ENCODE data around the gene DENND1A. TPM values are rescaled to one million over a fixed set of nuclear protein-coding genes. Genes with fewer than 3 reads are reported as not detected.
A peak's percentile ranks its signal among the peaks of the same experiment; 100 is the strongest.

Gene DENND1A
- total and polyA plus RNA-seq, 8 donors: 4.4 to 109 (median 21.4) TPM

- Histone ChIP-seq H3K4me1 (peaks cover 0 to 20% (median 8%) of the 10 kb centered on the region in 4 donors), H3K36me3 (no peaks in the 10 kb centered on the region), H3K9me3 (no peaks in the 10 kb centered on the region), H3K27me3 (no peaks in the 10 kb centered on the region), H3K4me3 (no peak overlapping the region), H3K27ac (no peak overlapping the region)
- 84 to 93% (median 91%) methylated on average over 4 of the region's 4 CpGs for WGBS, 5 donors
- DNase-seq: peak in 1 of 2 donors; percentile 40
- intact Hi-C loops (cut with DNase I; ENCODE audit: low total_unique reads): no loop called here
- no peak for TF ChIP-seq EP300 (IDR thresholded peaks at IDR 0.05)
- no peak for TF ChIP-seq POLR2AphosphoS5 (IDR thresholded peaks at IDR 0.05)
- no peak for TF ChIP-seq CTCF (IDR thresholded peaks at IDR 0.05)
- TF ChIP-seq POLR2A (IDR thresholded peaks at IDR 0.05): no peak
These were observed 180.2 kb downstream of the DENND1A start for GRCh38 chr9:123749580-123750202.

GRCh38 chr9:123746765-123747164 lies 183.2 kb downstream of the DENND1A start:
- TF ChIP-seq EP300 (IDR thresholded peaks at IDR 0.05): no peak
- no peak for TF ChIP-seq POLR2AphosphoS5 (IDR thresholded peaks at IDR 0.05)
- no peak for TF ChIP-seq CTCF (IDR thresholded peaks at IDR 0.05)
- TF ChIP-seq POLR2A (IDR thresholded peaks at IDR 0.05): no peak
- Histone ChIP-seq H3K9me3 (no peaks in the 10 kb centered on the region), H3K36me3 (no peaks in the 10 kb centered on the region), H3K4me3 (no peak overlapping the region), H3K27ac (no peak overlapping the region), H3K4me1 (peaks cover 4 to 31% (median 19%) of the 10 kb centered on the region in 4 donors), H3K27me3 (no peaks in the 10 kb centered on the region)
- intact Hi-C loops (cut with DNase I; ENCODE audit: low total_unique reads): no loop called here
- no peak for DNase-seq
- 87 to 100% (median 92%) methylated on average over 1 of the region's 1 CpG for WGBS, 5 donors

GRCh38 chr9:123745933-123746332 lies 184.0 kb downstream of the DENND1A start:
- intact Hi-C loops (cut with DNase I; ENCODE audit: low total_unique reads): no loop called here
- no peak overlapping the region for H3K27ac ChIP-seq

DNA sequence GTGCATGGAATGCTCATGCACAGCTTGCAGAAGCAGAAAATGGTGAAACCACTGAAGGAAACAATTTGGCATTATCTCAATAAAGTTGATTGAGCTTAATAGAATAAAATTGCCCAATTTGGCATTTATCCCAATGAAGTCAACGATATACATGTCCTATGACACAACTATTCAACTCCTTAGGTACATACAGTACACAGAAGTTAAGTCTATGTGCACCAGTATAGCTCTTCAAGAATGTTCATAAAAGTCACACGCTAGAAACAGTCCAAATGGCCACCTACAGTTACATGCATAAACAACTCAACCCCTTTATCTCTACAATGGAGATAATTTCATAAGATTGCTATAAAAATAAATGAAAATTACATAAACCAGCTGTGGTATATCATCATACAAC lies 184.5 kb downstream of the DENND1A start:
- H3K4me1 ChIP-seq: peaks cover 9 to 42% (median 24%) of the 10 kb centered on the region in 4 donors
- no peaks in the 10 kb centered on the region for H3K27me3 ChIP-seq
- H3K27ac ChIP-seq: no peak overlapping the region
- H3K9me3 ChIP-seq: no peaks in the 10 kb centered on the region
- no peaks in the 10 kb centered on the region for H3K36me3 ChIP-seq
- no peak for TF ChIP-seq POLR2AphosphoS5 (IDR thresholded peaks at IDR 0.05)
- H3K4me3 ChIP-seq: no peak overlapping the region
- 70 to 95% (median 84%) methylated on average over 2 of the region's 2 CpGs for WGBS, 5 donors
- DNase-seq: no peak
- intact Hi-C loops (cut with DNase I; ENCODE audit: low total_unique reads): no loop called here

More at GRCh38 chr9:123745933-123746332, 184.0 kb downstream of the DENND1A start:
- no peaks in the 10 kb centered on the region for H3K36me3 ChIP-seq
- H3K4me1 ChIP-seq: peaks cover 9 to 38% (median 25%) of the 10 kb centered on the region in 4 donors
- no peaks in the 10 kb centered on the region for H3K27me3 ChIP-seq
- no peak for DNase-seq
- WGBS, 5 donors: 36 to 83% (median 51%) methylated on average over 1 of the region's 1 CpG
- H3K4me3 ChIP-seq: no peak overlapping the region
- no peaks in the 10 kb centered on the region for H3K9me3 ChIP-seq
- TF ChIP-seq POLR2AphosphoS5 (IDR thresholded peaks at IDR 0.05) (no peak), CTCF (IDR thresholded peaks at IDR 0.05) (no peak), EP300 (IDR thresholded peaks at IDR 0.05) (no peak), POLR2A (IDR thresholded peaks at IDR 0.05) (no peak)

DNA sequence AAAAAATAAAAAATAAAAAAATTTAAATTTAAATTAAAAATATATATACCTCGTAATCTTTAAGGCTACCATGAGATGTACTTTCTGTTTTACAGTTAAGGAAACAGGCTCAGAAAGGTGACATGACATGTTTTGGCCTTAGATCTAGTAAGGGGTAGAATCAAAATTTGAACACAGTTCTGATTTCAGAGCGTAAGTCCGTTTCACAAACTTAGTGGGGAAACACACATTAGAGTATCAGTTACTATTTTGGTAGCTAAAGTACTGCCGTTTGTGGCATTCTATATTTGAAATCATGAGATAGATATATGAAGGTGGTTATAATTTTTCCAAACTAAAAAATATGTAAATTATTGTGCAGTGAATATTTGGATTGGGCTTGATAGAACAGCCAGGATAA lies 186.2 kb downstream of the DENND1A start:
- Histone ChIP-seq H3K4me3 (no peak overlapping the region), H3K27me3 (no peaks in the 10 kb centered on the region), H3K36me3 (no peaks in the 10 kb centered on the region), H3K27ac (no peak overlapping the region), H3K9me3 (no peaks in the 10 kb centered on the region), H3K4me1 (peaks cover 9 to 37% (median 20%) of the 10 kb centered on the region in 4 donors)
- DNase-seq: no peak
- TF ChIP-seq EP300 (IDR thresholded peaks at IDR 0.05): no peak
- no peak for TF ChIP-seq POLR2AphosphoS5 (IDR thresholded peaks at IDR 0.05)
- no peak for TF ChIP-seq POLR2A (IDR thresholded peaks at IDR 0.05)
- no peak for TF ChIP-seq CTCF (IDR thresholded peaks at IDR 0.05)
- WGBS, 5 donors: 89 to 96% (median 93%) methylated on average over 4 of the region's 4 CpGs
- intact Hi-C loops (cut with DNase I; ENCODE audit: low total_unique reads): no loop called here
